GM12873 (cell line): ENCODE measurements around the gene ZNF672.

Source experiments
- TF ChIP-seq, protein P1 (sequence below): IDR thresholded peaks from 2 replicates; pipeline ENCODE4 v1.5.1; 2012; ENCODE audit warnings: low read depth, mild to moderate bottlenecking, moderate library complexity, low read length, control low read depth; ENCODE audit not compliant: insufficient read depth; ENCODE audit errors: missing control alignments

ZNF672 gene

DNA sequence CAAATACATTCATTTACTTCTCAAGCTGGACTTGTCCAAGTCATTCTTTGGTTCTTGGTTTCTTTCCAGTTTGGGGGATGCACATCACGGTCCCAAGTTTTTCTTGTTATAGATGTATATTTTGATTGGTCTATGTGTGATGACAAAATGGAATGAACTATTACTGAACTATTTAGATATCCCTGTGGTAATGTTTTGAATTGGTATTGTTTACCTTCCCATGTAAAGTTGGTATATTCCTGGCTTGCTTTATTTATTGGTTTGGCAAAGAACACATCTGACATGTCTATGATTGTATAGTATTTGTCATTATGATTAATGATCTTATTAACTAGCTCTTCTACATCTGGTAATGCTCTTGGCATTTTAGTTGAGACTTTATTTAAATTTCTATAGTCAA is 43.2 kb downstream of the ZNF672 start:
- TF ChIP-seq, protein P1, sequence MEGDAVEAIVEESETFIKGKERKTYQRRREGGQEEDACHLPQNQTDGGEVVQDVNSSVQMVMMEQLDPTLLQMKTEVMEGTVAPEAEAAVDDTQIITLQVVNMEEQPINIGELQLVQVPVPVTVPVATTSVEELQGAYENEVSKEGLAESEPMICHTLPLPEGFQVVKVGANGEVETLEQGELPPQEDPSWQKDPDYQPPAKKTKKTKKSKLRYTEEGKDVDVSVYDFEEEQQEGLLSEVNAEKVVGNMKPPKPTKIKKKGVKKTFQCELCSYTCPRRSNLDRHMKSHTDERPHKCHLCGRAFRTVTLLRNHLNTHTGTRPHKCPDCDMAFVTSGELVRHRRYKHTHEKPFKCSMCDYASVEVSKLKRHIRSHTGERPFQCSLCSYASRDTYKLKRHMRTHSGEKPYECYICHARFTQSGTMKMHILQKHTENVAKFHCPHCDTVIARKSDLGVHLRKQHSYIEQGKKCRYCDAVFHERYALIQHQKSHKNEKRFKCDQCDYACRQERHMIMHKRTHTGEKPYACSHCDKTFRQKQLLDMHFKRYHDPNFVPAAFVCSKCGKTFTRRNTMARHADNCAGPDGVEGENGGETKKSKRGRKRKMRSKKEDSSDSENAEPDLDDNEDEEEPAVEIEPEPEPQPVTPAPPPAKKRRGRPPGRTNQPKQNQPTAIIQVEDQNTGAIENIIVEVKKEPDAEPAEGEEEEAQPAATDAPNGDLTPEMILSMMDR = no peak

DNA sequence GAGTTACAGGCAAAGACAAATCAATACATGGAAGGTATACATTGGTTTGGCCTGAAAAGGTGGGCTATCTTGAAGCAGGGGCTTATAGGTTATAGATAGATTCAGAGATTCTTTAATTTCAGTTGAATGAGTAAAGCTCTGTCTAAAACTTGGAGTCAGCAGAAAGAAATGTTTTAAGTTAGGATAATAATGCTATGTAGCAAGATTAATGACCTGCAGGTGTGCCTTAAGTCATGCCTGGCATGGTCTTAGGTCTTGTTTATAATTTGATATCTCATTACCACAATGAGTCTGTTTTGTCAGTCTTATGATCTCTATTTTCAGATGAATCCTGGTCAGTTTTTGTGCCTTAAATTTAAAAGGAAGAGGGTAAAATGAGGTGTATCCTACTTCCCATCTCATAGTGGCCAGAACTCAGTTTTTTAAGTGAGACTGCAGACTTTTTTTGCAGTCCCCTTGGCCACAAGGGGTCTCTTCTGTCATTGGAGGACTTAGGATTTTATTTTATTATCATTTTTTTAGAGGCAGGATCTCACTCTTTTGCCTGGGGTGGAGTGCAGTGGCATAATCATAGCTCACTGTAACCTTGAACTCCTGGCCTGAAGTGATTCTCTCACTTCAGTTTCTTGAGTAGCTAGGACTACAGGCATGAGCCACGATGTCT is 46.7 kb downstream of the ZNF672 start:
- TF ChIP-seq, protein P1 = no peak

DNA sequence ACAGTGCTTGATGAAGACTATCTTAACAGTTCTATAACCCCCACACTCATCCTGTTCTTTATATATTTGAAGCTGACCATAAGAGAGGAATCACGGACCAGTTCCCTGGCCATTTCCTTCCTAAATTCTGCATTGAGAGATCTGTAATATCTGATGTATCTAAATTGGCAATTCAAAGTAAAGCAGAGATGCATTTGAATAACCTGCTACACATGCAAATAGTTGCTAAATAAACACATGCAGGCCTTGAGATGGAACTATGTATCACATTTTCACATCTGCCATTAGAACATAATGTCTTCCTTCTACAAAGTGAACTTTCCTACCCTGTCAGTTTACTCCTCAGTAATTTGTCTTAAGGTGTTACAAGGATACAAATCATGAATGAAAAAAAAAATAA is 47.6 kb downstream of the ZNF672 start:
- TF ChIP-seq, protein P1 = no peak

DNA sequence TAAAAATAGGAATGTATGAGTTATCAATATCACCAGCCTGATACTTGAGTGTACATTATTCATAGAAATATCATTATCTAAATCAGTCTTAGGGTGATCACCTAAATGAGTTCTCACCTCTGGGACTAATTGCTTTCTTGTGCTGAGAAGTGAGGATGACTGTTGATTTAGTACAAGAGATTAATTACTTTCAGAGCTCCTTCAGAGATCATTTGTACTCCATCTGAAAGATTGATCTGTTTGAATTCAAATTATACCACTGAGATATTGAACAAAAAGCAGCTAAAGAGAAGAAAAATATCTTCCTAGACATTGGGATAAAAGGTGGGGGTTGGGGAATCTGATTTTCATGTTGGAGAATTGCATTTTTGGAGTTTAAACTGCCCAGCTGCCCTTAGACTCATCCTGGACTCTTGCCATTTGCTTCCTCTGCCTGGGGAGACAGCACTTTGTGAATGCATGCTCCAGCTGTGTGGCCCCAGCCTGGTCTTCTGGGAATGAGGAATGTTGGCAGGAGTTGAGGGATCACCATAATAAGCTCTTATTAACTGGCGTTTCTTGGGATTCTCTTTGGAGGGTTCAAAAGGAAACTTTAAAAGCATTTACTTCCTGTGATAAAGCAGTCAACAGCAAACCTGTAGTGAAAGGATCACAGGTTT is 48.3 kb downstream of the ZNF672 start:
- TF ChIP-seq, protein P1 = no peak

DNA sequence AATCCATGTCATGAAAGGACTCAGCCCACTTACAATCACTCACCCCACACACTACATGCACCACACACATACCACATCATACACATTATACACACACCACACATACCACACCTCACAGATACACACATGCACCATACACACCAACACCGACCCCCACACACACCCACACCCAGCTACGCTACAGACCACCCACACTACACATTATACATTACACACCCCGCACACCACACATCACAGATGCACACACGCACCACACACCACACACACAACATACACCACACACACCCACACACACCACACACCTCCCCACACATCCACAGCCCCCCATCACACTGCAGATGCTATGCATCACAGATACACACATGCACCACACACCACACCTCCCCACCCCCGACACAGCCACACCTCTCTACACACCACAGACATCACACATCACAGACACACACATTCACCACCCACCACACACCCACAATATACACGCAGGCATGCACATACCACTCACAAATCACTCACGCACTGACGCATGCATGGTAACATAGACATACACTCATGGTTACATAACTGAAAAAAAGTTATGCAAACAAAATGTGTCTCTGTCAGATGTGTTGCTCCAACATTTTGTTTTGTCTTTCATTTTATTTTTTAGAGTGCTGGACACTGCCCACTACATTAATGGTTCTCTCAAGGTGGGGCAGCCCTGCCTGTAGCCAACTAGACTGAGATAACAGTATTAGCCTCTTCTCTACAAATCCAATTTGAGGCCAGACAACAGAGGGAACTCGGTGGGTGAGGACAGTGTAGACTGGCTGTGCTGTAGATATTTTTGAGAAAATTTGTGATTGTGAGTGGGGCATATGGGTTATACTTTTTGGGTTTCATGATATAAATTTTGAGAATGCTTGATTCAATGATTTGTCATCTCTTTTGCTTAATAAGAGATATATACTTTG is 52.8 kb downstream of the ZNF672 start:
- TF ChIP-seq, protein P1 = no peak

DNA sequence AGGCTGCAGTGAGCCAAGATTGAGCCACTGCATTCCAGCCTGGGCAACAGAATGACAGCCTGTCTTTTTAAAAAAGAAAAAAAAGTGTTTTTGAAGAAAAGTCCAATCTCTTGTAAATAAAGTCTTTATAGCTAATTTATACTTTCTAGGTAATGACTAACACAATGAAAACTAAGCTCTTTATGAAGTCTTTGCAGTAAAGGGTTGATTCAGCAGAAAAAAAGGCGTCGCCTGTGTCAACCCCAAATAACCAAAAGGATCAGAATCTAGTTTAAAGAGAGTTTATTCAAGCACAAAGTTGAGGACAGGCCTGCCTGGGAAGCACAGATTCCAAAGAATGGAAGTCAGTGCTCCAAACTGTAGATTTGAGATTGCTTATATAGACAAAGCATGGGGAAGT is 53.7 kb downstream of the ZNF672 start:
- TF ChIP-seq, protein P1 = no peak

DNA sequence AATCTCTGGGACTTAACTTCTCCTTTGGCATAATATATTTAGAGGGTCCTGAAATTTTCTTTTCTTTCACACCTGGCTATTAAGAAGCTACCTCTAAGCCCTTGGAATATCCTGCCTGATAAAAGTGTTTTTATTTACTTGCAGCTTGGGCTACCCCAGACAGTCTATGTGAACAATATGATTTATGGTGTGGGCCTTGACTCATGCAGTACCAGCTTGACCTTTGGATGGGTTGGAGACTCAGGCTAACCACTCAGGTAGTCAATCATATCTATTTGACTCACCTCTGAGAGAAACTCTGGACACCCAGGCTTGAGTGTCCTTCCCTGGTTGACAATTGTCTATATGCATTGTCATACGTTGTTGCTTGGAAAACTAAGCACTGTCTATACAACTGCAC is 54.6 kb downstream of the ZNF672 start:
- TF ChIP-seq, protein P1 = no peak
